Keratinocyte (primary cell): Measurements from ENCODE around the gene ATG2B. TPM values are rescaled to one million over a fixed set of nuclear protein-coding genes. Genes with fewer than 3 reads are reported as not detected.

Experiments used
- DNase-seq: peaks from one replicate; pipeline ENCODE4 v3.0.0-alpha.2; 2011; ENCODE audit warnings: low read depth, missing footprints, low spot score
- FAIRE-seq: peaks from 2 replicates; lab custom pipeline; 2011; peaks lifted over from hg19 to GRCh38; lab: Jason Lieb, UNC
- H2AFZ ChIP-seq: 2 replicates; pipeline ENCODE4 v1.6.0; 2012; ENCODE audit warnings: low read length, control low read depth, inconsistent platforms; ENCODE audit not compliant: control insufficient read depth
- H3K27ac ChIP-seq: 2 replicates; pipeline ENCODE4 v1.5.1; 2011; ENCODE audit warnings: low read length; ENCODE audit not compliant: control insufficient read depth, insufficient read depth
- H3K27me3 ChIP-seq: 3 replicates; pipeline ENCODE4 v1.6.0; 2011; ENCODE audit warnings: low read length; ENCODE audit not compliant: control insufficient read depth, insufficient read depth; ENCODE audit errors: extremely low read depth
- H3K36me3 ChIP-seq, 2 experiments: 2 replicates in 1 of 2; 3 replicates in 1 of 2; pipeline ENCODE4 v1.5.1; 2011; ENCODE audit warnings: low read length in 2 of 2, mild to moderate bottlenecking in 1 of 2; ENCODE audit not compliant: control insufficient read depth in 2 of 2, insufficient read depth in 2 of 2; ENCODE audit errors: extremely low read depth in 1 of 2
- H3K4me1 ChIP-seq: 3 replicates; pipeline ENCODE4 v1.5.1; 2011; ENCODE audit warnings: low read length; ENCODE audit not compliant: control insufficient read depth, insufficient read depth; ENCODE audit errors: extremely low read depth
- H3K4me2 ChIP-seq: 3 replicates; pipeline ENCODE4 v1.6.0; 2011; ENCODE audit warnings: low read depth, low read length; ENCODE audit not compliant: control insufficient read depth, insufficient read depth; ENCODE audit errors: extremely low read depth
- H3K4me3 ChIP-seq, 3 experiments: fragments of 200-600 bp in 1 of 3; sonication (generic) in 1 of 3; 2 replicates in 2 of 3; 3 replicates in 1 of 3; pipeline ENCODE4 v1.5.1; 2011 to 2016; ENCODE audit warnings: low read length in 3 of 3, mild to moderate bottlenecking in 3 of 3, control low read depth in 2 of 3, inconsistent platforms in 1 of 3, low read depth in 1 of 3, mixed read lengths in 1 of 3, mixed run types in 1 of 3, moderate library complexity in 1 of 3; ENCODE audit not compliant: control insufficient read depth in 2 of 3, insufficient read depth in 2 of 3; ENCODE audit errors: extremely low read depth in 1 of 3
- H3K79me2 ChIP-seq: 2 replicates; pipeline ENCODE4 v1.6.0; 2012; ENCODE audit warnings: low read length; ENCODE audit not compliant: control insufficient read depth, insufficient read depth
- H3K9ac ChIP-seq: 3 replicates; pipeline ENCODE4 v1.6.0; 2011; ENCODE audit warnings: low read length; ENCODE audit not compliant: control insufficient read depth, insufficient read depth; ENCODE audit errors: extremely low read depth
- H3K9me1 ChIP-seq: 3 replicates; pipeline ENCODE4 v1.6.0; 2011; ENCODE audit warnings: low read length; ENCODE audit not compliant: control insufficient read depth, insufficient read depth; ENCODE audit errors: extremely low read depth
- H3K9me3 ChIP-seq: 2 replicates; pipeline ENCODE4 v1.5.1; 2012; ENCODE audit warnings: low read depth, low read length; ENCODE audit not compliant: control insufficient read depth
- H4K20me1 ChIP-seq: 3 replicates; pipeline ENCODE4 v1.6.0; 2011; ENCODE audit warnings: low read length; ENCODE audit not compliant: control insufficient read depth, insufficient read depth; ENCODE audit errors: extremely low read depth
- EZH2 ChIP-seq: IDR thresholded peaks from one replicate; pipeline ENCODE4 v1.6.1; 2012; ENCODE audit warnings: inconsistent platforms, mild to moderate bottlenecking, low read length, moderate library complexity
- dilution Hi-C: fragments of 300-500 bp; cut with MboI; formaldehyde crosslinking; loops from one replicate; pipeline ENCODE4 v1.7.0; 2020; ENCODE audit warnings: low sequenced_read_pairs; ENCODE audit not compliant: extremely low pct_ligation_motif_present
- polyA plus RNA-seq, 5 experiments: library from polyadenylated mRNA; depleted of rRNA in 3 of 5; stranded (reverse) in 3 of 5; stranded (forward) in 1 of 5; unstranded in 1 of 5; fragments of >200 nt; gene quantifications; 1 replicate in 1 of 5; 2 replicates in 3 of 5; 3 replicates in 1 of 5; pipeline versions ENCODE4 v1.2.1 to v1.2.3, GENCODE V29; 2011 to 2012; ENCODE audit warnings: missing spikeins in 2 of 5, low read depth in 1 of 5, low replicate concordance in 1 of 5
- TF ChIP-seq, protein P1 (sequence below), 3 experiments: IDR thresholded peaks in 1 of 3; conservative IDR thresholded peaks in 1 of 3; optimal IDR thresholded peaks in 1 of 3; 2 replicates in 2 of 3; 3 replicates in 1 of 3; pipeline versions ENCODE3 to v1.5.1; 2011; ENCODE audit warnings: low read length in 3 of 3, mild to moderate bottlenecking in 3 of 3, moderate library complexity in 2 of 3, control low read depth in 1 of 3, inconsistent platforms in 1 of 3; ENCODE audit not compliant: insufficient read depth in 2 of 3; ENCODE audit errors: extremely low read depth in 1 of 3

The ATG2B gene
- polyA plus RNA-seq, 1 donor (not counting 4 experiments of a cell fraction or from before 2014, with no cell fraction given): 11.4 TPM

DNA sequence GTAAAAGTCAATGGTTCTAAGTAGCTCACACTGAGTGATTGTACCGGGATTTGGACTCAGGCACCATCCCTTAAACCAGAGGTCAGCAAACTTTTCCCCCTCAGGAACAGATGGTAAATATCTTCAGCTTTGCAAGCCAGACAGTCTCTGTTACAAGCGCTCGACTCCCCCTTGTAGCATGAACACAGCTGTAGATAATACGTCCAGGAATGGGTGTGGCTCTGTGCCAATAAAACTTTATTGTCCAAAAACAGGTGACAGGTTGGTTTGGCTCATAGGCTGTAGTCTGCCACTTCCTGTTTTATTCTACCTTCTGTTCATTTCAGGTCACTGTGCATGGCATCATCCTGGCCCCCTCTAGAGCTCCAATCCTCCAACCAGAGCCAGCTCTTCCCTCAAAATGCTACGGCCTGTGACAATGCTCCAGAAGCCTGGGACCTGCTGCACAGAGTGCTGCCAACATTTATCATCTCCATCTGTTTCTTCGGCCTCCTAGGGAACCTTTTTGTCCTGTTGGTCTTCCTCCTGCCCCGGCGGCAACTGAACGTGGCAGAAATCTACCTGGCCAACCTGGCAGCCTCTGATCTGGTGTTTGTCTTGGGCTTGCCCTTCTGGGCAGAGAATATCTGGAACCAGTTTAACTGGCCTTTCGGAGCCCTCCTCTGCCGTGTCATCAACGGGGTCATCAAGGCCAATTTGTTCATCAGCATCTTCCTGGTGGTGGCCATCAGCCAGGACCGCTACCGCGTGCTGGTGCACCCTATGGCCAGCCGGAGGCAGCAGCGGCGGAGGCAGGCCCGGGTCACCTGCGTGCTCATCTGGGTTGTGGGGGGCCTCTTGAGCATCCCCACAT is 99.6 kb downstream of the ATG2B start:
- Histone ChIP-seq H3K79me2 (no peaks in the 10 kb centered on the region), H3K4me2 (no peak overlapping the region), H3K4me3 (no peak overlapping the region), H3K4me1 (peaks cover 18% of the 10 kb centered on the region), H3K9ac (no peak overlapping the region), H2AFZ (no peak overlapping the region), H3K36me3 (no peaks in the 10 kb centered on the region), H3K27me3 (no peaks in the 10 kb centered on the region), H3K27ac (no peak overlapping the region), H3K9me3 (no peaks in the 10 kb centered on the region), H4K20me1 (no peaks in the 10 kb centered on the region), H3K9me1 (no peaks in the 10 kb centered on the region)
- FAIRE-seq (no peak), DNase-seq (no peak)
- dilution Hi-C loops: no loop called here
- TF ChIP-seq, protein P1, sequence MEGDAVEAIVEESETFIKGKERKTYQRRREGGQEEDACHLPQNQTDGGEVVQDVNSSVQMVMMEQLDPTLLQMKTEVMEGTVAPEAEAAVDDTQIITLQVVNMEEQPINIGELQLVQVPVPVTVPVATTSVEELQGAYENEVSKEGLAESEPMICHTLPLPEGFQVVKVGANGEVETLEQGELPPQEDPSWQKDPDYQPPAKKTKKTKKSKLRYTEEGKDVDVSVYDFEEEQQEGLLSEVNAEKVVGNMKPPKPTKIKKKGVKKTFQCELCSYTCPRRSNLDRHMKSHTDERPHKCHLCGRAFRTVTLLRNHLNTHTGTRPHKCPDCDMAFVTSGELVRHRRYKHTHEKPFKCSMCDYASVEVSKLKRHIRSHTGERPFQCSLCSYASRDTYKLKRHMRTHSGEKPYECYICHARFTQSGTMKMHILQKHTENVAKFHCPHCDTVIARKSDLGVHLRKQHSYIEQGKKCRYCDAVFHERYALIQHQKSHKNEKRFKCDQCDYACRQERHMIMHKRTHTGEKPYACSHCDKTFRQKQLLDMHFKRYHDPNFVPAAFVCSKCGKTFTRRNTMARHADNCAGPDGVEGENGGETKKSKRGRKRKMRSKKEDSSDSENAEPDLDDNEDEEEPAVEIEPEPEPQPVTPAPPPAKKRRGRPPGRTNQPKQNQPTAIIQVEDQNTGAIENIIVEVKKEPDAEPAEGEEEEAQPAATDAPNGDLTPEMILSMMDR (optimal IDR thresholded peaks at IDR 0.05 in 1 of 3, IDR thresholded peaks at IDR 0.05 in 1 of 3, conservative IDR thresholded peaks at IDR 0.05 in 1 of 3; ENCODE audit: extremely low read depth in 1 of 3, insufficient read depth in 2 of 3, low read length in 3 of 3): no peak
- no peak for TF ChIP-seq EZH2

DNA sequence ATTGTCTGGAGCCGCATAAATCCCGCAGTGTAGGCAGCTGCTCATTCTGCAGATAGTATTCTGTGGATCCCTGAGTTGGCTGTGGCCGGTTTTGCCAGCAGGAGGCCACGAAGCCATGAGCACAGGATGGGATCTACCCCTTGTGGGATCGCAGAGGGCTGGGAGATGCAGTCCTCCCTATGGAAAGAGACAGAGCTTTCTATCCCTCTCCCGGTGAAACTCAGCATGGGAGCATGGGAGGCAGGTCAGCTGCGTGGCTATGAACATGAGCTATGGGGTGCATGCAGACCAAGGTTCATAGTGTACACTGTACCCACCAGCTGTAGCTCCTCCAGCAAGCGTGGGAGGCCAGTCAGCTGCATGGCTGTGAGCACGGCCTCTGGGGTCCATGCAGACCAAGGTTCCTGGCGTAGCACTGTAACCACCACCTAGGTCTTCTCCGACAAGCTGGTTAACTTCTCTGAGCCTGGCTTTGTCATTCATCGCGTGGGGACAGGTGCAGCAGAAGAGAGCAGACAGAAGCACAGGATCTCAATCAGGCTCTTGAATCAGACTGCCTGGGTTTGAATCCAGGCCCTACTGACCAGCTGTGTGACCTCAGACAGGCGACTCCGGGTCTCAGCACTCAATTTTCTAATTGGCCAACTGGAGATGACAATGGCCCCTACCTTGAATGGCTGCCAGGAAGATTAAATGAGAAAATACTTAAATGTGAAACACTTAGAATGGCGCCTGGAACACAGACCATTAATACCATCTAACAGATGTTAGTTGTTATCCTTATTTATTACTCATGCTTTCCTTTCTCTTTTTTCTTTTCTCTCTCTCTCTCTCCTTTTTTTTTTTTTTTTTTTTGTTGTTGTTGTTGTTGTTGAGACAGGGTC is 101.1 kb downstream of the ATG2B start:
- no peak for DNase-seq
- Histone ChIP-seq H3K9me1 (no peaks in the 10 kb centered on the region), H3K9me3 (no peaks in the 10 kb centered on the region), H3K4me2 (no peak overlapping the region), H3K27ac (no peak overlapping the region), H3K27me3 (no peaks in the 10 kb centered on the region), H3K9ac (no peak overlapping the region), H3K79me2 (no peaks in the 10 kb centered on the region), H3K4me1 (peaks cover 4% of the 10 kb centered on the region), H3K4me3 (no peak overlapping the region), H3K36me3 (no peaks in the 10 kb centered on the region), H2AFZ (no peak overlapping the region), H4K20me1 (no peaks in the 10 kb centered on the region)
- no peak for TF ChIP-seq EZH2
- TF ChIP-seq, protein P1 (optimal IDR thresholded peaks at IDR 0.05 in 1 of 3, IDR thresholded peaks at IDR 0.05 in 1 of 3, conservative IDR thresholded peaks at IDR 0.05 in 1 of 3; ENCODE audit: extremely low read depth in 1 of 3, insufficient read depth in 2 of 3, low read length in 3 of 3): no peak
- no peak for FAIRE-seq
- dilution Hi-C loops: no loop called here
